ENCODE measurements around the gene TDRD7.

TDRD7 gene

DNA sequence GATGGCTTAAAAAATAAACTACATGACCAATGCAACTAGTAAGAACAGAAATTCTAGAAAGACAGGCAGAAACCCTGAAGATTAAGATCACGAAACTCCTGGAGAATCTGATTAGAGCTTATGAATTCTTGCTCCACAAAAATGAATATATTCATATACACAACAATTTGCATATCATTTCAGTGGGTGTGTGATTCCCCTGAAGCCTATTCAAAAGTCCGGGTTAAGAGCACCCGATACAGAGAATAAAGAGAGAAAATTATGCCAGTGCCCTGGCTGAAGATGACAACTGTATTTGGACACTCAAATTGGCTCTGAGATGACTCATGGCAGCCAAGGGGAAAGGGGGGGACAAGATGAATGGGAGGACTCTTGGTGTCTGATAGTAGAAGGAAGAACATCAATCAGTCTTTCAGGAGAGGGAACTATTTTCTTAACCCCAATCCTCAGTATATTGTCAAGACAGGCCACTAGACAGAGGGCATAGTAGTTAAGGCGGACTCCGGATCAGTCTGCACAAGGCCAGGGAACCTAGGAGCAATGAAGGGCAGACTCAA lies 95.6 kb downstream of the TDRD7 start:
- no peak for DNase-seq

DNA sequence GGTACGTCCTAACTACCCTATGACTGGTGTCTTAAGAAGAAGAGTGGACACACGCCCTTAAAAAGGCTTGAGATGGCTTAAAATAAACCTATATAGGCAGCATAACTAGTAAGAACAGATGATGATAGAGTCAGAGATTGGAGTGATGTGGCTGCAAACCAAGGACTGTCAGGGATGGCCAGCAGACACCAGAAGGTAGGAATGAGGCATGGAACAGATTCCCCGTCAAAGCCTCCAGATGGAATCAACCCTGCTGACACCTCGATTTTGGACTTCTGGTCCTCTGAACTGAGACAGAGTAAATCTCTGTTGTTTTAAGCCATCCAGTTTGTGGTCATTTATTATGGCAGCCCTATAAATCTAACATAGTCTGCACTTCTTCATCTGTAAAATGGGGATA lies 97.0 kb downstream of the TDRD7 start:
- no peak for DNase-seq

DNA sequence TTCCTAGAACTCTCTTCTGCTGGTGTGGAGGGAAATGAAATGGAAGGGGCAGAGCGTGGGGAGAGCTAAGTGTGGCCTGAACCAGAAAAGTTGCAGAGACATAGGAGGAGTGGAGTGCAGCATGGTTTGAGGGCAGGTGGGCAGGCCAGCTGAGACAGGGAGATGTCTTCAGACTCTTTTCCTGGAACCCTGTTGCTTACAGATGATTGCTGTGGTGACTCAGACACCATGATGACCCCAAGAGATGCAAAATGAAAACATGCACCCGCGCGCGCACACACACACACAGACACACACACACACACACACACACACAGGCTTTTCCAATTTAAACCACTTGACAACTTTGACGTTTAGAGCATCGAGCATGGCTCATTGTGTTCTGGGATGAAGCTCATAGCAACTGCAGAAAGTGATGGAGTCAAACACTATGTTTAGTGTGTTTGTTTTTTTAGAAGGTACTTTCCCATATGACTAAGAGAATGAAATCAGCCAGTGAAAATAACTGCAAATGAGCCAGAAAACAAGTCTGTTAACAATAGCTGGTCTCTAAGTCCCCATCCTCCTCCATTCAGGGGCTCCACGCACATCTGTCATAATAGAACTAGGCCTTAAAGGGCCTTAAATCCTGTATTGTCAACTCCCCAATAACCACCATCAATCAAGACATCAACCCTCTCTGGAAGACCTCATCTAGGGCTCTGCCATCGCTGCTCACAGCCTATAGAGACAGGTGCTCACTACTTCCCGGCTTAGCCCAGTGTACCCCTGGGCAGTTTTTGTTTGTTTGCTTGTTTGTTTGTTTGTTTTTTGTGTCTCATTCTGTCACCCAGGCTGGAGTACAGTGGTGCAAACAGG lies 99.1 kb downstream of the TDRD7 start:
- DNase-seq: peak in 1 of 3 experiments; percentile 21

DNA sequence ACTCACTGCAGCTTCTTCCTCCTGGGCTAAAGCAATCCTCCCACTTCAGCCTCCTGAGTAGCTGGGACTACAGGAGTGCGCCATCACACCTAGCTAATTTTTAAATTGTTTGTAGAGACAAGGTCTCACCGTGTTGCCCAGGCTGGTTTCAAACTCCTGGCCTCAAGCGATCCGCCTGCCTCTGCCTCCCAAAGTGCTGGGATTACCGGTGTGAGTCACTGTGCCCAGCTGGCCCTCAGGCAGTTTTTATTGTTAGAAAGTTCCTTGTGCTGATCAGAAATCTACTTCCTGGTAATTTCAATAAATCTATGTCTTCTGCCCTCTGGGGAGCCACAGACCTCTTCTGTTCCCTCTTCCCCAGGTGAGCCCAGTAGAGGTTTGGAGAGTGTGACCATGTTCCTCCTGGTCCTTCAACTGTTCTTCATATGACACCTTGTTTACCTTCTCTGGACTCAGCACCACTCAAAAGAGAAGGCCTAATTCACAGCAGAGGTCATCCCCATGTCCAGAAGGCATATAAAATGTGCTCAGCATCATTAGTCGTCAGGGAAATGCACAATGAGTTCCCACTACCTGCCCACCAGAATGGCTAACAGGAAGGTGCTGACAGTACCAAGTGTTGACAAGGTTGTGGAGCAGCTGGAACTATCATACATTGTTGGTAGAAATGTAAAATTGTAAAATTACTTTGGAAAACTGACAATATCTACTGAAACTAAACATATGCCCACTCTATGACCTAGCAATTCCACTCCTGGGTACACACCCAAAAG lies 99.9 kb downstream of the TDRD7 start:
- no peak for DNase-seq

DNA sequence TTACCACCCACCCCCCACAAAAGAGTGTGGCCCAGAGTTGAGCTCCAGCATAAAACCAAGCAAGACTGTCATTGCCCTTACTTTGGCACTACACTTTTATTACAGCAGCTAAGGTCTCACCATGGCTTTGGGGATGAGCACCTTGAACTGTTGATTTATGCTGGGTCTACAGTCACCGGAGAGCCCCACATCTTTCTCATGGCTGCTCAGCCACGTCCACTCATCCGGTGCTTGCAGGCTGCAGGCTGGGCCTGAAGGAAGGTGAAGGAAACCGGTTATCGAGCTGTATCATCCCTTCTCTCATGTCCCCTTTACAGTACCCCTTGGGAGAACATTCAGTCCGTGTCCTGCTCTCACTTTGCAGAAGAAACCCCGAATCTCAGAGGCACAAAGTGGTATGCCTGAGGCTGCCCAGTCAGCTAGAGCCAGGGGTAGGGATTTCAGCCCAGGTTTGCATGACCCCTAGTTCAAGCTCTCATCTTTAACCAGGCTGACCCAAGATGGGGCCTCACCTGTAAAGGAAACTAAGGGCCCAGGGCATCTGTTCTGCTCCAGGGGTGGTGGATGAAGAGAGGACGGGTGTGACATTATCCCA lies 101.2 kb downstream of the TDRD7 start:
- no peak for DNase-seq

DNA sequence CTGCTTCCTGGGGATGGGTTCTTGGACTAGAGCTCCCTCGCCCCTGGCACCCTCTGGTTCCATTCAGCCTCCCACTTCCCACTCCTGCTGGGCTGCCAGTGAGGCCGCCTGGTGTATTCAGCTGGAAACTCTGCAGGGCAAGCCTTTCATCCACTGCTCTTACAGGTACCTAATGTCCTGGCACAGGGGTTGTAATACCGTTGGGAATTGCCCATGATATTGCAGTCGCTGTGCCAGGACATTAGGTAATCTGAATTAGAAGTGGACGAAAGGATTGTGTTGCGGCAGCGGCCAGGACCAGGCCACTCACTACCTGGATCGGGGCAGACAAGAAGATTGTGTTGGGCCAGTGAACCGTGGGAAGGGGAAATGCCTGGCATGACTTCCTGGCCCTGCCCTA lies 102.6 kb downstream of the TDRD7 start:
- DNase-seq: no peak

DNA sequence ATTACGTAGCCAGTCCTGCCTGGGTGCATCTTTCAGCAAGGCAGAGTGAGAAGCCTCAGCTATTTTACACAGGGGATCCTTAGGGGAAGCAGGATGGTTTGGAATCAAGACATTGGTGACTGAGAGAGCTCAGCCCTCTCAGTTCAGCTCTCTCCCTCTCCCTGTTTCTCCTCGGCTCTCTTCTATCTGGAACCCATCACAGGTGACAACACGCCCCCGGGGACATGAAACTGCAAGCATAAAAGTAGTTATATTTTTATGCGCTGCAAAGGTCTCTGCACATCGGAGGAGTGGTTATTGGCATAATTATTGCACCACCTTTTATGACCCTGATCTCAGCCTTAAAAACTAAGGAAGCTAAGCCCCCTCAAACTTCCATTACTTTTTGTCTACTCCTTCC lies 103.8 kb downstream of the TDRD7 start:
- no peak for DNase-seq

DNA sequence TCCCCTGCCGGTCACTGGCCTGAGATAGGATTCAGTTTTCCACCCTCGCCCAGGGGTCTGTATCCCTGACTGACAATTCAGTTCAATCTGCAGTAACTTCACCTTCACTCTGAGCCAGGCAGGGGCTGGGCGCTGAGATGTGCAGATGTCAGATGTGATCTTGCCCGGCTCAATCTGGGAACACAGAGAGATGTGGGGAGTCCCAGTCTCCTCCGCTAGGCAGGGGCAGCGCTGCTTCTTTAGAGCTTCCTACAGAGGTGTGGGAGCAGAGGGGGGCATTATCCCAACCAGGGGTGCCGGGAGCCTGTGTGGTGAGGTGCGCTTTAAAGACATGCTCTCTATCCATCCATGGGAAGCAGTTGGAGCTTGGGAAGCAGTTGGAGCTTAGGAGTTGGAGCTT lies 104.2 kb downstream of the TDRD7 start:
- DNase-seq: no peak

DNA sequence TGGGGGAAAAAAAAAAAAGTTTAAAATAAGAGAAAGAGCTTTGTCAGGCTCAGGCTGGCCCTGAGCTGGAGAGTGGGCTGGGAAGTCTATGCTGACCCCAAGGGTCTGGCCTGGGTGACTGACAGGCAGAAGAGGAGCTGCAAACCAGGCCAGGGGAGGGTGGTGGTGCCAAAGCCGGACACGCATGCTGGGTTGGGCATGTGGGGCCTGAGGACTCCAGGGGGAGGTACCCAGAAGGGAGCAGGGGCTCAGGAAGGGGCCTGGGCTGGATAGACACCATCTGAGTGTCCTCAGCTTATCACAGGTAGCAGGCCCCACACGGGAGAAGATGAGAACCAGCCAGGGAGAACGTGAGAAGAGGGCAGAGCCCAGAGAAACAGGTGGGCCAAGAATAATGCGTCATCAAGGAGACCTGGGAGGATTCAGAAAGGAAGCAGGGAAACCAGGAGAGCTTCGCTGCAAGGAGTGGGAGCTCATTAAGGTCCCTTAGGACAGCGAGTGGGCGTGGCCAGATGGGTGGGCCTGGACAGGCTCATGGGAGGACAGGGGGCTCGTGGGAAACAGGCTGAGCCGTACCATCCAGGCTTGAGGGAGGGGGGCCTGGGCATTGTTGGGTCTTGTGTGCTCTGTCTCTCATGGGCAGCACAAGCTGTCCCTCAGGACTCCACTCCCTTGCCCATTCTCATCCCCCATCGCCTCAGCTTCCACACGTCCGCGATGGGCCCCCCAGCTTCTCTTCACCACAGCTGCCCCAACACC lies 105.6 kb downstream of the TDRD7 start:
- DNase-seq: no peak

DNA sequence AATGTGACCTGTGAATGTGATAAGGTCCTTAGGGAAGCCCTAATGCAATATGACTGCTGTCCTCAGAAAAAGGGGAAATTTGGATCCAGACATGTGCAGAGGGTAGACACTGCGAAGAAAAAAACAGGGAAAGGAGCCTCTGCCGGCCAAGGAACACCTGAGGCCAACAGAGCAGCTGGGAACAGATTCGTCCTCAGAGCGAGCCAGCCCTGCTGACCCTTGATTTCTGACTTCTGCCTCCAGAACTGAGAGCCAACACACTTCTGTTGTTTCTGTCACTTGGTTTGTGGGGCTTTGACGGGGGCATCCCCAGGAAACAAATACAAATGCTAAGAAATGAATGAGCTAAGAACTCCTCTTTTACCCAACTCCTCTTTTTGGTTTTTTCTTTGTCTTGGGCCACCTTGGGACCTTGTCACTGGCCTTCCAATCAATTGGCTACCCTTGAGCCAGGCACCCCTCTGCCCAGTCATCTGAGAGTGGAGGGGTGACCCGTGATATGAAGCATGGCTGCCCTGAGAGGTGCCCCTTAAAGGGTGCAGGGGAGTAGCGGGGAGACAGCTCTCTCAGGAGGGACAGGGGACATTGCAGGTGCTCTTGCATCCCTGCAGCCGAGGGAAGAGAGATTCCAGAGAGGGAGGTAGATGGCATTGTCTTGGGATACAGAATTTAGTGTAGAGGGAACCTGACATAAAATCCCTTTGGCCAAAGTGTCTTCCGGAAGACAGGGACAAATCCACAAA lies 106.4 kb downstream of the TDRD7 start:
- DNase-seq: no peak

DNA sequence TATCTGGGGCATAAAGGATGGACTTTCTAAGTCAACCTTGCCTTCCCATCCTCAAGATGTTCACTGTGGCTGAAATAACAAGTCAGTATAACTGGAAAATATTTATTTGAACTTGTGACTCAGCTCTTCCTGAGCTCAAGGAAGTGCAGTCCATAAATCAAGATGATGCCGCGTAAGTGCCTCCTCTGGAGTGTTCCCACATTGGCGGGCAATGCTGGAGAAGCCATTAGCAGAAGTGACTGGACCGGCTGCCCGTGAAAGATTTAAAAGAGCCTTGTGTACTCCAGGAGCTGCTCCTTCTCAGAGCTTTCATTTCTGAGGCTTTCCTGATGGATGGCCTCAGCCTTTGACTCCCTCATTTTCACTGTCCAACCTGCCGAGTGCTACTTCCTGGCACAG lies 107.0 kb downstream of the TDRD7 start:
- DNase-seq: peak; percentile 9 to 79 (median 66)

DNA sequence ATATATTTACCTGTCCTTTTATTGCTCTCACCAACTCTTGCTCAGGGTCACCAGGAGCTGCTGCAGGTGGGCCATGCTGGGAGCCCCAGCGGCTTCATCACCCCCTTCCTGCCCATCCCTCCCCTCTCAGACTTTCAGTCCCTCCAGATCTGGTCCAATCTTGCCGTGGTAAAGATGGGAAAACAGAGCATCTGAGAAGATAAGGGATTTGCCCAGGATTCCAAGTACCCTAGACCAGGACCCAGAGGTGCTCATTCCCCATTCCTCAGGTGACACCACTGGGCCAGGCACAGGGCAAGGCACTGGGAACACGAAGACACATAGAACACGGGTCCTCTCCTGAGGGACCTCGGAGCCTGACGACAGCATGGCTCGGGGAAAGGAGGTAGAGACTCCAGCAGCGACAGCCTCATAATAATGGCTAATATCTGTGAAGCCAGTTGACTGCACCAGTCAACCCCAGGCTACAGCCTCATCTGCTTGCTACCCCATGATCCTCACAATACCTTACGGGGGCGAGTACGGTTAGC lies 107.6 kb downstream of the TDRD7 start:
- no peak for DNase-seq

DNA sequence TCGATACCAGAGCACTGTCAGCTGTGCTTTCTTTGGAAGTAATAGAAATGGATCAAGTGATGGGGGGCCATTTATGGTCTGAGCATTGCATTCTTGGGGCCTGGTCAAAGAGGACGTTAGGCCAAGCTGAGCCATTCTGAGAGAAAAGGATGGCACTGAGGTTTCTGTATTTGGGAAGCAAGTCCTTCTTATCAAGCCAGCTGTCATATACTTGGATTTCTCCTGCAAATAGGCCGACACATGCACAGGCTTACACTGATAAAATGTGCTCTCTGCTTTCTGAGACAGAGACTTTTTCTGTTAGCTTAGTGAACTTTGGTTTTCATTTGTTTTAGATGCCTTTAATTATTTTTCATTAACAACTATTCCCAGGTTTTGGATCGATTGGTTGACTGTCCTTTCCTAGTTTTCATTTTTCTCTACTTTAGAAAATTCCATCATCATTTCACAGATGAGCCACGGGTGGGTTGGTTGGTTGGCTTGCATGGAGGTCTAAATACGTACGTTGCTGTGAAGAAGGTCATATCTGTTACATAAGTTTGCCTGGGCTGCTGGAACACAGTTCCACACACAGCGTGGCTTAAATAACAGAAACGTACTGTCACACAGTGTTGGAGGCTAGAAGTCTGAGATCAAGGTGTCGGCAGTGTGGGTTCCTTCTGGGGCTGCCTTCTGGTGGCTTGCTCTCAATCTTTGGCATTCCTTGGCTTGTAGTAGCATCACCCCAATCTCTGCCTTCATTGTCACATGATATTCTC lies 109.9 kb downstream of the TDRD7 start:
- DNase-seq: no peak

DNA sequence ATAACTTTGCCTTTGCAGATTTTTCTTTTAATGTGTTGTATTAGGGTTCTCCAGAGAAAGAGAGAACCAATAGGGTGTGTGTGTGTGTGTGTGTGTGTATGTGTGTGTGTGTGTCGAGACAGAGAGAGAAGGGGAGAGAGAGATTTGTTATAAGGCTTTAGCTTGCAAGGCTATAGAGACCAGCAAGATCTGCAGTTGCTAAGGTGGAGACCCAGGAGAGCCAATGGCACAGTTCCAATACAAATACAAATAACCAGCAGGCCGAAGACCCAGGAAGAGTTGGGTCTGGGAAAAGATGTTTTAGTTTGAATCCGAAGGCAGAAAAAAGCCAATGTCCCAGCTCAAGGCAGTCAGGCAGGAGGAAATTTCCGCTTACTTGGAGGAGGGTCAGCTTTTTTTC lies 112.5 kb downstream of the TDRD7 start:
- peak in 1 of 3 experiments; percentile 25 for DNase-seq

DNA sequence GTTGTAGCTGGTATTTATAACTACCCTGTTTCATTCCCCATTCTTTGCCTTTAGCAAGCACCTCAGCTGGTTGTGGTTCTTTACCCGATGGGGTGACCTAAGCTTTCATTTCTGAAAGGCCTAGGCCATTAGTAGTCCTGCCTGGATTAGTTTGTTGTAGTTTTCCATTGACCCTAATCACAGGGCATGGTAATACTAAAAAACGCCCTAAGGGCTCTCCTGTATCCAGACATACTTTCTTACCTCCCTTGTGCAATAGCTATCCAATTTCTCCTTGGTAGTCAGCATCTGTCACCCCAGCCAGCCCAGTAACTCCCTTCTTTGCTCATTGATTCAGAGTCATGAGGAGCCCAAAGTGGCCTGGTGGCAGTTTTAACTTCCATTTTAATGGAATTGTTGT lies 113.6 kb downstream of the TDRD7 start:
- peak in 1 of 3 experiments; percentile 15 for DNase-seq

DNA sequence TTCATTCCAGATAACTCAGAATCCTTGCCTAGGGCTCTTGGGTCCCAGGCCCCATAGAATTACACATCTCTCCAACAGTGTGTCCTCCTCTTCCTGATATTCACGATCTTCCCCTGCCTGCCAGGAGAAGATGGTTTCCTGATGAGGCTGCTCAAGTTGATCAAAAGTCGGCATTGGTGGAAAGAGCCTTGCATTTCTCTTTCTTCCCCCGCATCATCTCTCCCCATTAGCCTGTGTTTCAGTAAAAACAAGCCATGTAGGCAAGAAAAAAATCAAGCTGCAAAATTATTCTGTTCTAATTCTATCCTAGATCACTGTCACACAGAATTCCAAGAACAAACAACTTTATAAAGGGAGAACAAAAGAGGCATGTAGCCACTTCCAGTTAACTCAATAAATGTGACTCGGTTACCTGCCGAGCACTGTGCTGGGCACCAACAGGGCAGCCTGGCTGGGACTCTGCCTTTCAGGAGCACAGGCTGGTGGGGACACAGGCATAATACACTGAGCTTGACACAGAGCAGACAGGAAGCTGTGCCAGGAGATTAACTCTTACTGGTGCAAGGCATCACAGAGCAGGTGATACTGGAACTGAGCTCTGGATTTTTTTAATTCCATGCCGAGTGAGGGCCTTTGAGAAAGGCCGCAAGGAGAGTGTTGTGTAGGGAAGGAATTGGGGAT lies 115.1 kb downstream of the TDRD7 start:
- no peak for DNase-seq

DNA sequence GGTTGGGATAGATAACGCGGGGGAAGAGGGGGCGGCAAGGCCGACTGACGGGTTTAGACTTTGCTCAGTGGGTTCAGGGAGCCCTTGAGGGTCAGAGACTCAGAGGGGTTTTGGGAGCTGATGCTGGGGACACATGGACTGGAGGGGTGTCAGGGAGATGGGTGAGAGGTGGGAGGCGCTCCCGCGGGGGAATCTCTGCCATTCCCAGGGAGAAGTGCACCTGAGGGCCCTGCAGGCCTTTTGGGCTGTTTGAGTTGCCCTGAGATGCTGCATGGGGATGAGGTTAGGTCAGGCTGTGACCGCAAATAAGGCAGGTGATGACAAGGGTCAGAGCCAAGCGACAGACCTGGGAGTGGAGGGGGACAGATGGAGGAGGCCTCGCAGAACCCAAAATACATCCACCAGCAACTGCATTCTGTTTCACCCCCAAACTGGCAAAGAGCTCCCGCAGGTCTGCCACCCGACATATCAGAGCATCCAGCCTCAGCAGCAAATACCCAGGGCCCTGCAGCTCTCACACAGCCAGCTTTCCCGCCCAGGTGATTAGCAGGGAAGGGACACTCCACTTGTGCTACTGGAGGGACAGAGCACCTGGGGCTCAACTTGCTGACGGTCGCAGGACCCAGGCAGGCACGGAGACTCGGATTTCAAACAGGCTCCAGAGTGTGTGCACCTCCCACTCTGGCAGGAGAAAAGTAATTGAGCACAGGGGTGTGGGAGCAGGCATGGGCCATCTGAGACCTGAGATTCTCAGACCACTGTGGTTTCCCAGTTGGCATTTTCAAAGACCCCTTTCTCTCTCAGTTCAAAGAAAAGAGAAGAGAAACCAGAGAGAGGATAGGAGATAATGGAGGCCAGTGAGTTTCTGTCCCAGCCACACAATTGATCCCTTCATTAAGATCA lies 116.0 kb downstream of the TDRD7 start:
- DNase-seq: peak in 1 of 3 experiments; percentile 10

DNA sequence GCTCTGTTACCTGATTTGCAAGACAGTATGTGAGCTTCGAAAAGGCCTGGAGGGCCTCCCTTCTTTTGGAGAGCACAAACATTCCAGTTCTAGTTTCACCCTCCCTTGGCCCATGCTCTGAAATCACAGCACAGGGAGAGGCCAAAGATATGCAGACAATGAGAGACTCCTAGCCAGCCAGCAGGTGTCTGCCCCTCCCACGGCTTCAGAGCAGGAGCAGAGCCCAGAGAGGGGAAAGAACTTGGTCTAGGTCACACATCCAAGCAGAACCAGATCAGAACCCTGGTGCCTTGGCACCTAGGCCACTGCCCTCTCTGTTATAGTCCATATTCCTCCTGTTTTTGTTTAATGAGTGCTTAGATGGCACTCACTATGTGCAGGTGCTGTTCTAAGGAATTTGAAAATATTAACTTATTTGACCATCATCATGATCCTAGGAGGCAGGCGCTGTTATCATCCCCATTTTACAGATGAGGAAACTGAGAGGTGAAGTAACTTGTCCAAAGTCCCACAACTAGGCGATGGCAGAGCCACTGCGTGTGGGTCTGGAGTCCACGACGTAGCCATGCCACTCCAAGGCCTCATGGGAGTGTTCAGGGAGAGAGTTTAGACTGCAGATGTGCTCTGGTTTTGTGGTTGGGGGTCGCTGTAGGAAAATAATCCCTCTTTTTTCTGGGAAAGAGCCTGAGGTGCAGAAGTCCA lies 116.8 kb downstream of the TDRD7 start:
- no peak for DNase-seq
